ENCODE results near the gene MLF1. TPM values are rescaled to one million over a fixed set of nuclear protein-coding genes. Genes with fewer than 3 reads are reported as not detected.

Gene MLF1
- total and polyA plus RNA-seq, 2 of the 4 experiments (the other 2 are of a cell fraction) = 4.7 to 5.2 TPM

DNA sequence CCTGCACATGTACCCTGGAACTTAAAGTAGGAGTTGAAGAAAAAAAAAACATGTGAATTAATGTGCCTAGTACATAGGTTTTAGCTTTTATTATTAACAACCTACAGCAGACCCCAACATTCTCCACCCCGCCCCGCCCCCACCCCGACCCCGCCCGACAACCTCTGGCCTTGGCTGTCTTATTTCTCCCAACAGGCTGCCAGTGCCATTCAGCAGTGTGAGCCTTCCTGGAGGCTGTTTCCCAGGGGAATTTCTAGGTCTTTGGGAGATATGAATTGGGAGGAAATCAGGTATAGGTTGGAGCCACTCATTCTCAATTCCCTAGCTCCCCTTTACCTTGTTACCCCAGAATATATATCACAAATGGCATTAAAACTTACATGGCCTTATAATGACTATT lies 8.3 kb upstream of the MLF1 start:
- H3K18ac ChIP-seq (ENCODE audit: low read depth, low read length) = no peak overlapping the region
- H3K4me2 ChIP-seq (ENCODE audit: low read depth, low read length) = no peak overlapping the region
- H2BK20ac ChIP-seq (ENCODE audit: low read depth, low read length) = no peak overlapping the region
- no peaks in the 10 kb centered on the region for H3K9me1 ChIP-seq (ENCODE audit: insufficient read depth, low read length)
- no peak overlapping the region for H4K91ac ChIP-seq (ENCODE audit: insufficient read depth, low read depth, low read length)
- no peak overlapping the region for H2AK9ac ChIP-seq (replicated peaks; ENCODE audit: low read depth, low read length, poor library complexity)
- ATAC-seq (ENCODE audit: low read depth) (no peak), DNase-seq (no peak)
- H2BK5ac ChIP-seq (ENCODE audit: low read depth, low read length, poor library complexity, severe bottlenecking) = no peak overlapping the region
- no peaks in the 10 kb centered on the region for H3K9me3 ChIP-seq (ENCODE audit: control insufficient read depth, insufficient read depth, low read length)
- H3K4me3 ChIP-seq (ENCODE audit: insufficient read depth, low read depth, low read length) = no peak overlapping the region
- no peaks in the 10 kb centered on the region for H3K27me3 ChIP-seq (ENCODE audit: control insufficient read depth, insufficient read depth, low read length)
- no peak overlapping the region for H3K23ac ChIP-seq (ENCODE audit: low read depth, low read length)
- no peaks in the 10 kb centered on the region for H4K20me1 ChIP-seq (ENCODE audit: insufficient read depth, low read length)
- no peak overlapping the region for H4K5ac ChIP-seq (ENCODE audit: low read depth, low read length)
- POLR2A ChIA-PET (ENCODE audit: unreplicated experiment) = no interaction called here
- H3K79me1 ChIP-seq (ENCODE audit: low read depth in 1 of 2, low read length in 2 of 2) = no peaks in the 10 kb centered on the region
- H3K4ac ChIP-seq (ENCODE audit: low read depth, low read length) = no peak overlapping the region
- H3K36me3 ChIP-seq (ENCODE audit: control insufficient read depth, insufficient read depth, low read length) = no peaks in the 10 kb centered on the region
- H4K8ac ChIP-seq (ENCODE audit: low read depth in 2 of 2, low read length in 2 of 2) = no peak overlapping the region
- no peak overlapping the region for H3K27ac ChIP-seq (ENCODE audit: insufficient read depth, low read length)
- H2AFZ ChIP-seq (replicated peaks; ENCODE audit: low read length, poor library complexity) = no peak overlapping the region
- no peak overlapping the region for H3K9ac ChIP-seq (ENCODE audit: low read depth, low read length)
- no peak overlapping the region for H2BK120ac ChIP-seq (ENCODE audit: low read depth, low read length)
- no TSS peak for BruUV-seq (replicated peaks)
- dilution Hi-C loops (cut with HindIII; ENCODE audit: low sequenced_read_pairs, unreplicated experiment) (no loop called here), intact Hi-C loops (cut with micrococcal nuclease) (no loop called here), in situ Hi-C loops (cut with MboI; ENCODE audit: low sequenced_read_pairs) (no loop called here)
- no peak overlapping the region for H3K56ac ChIP-seq (ENCODE audit: extremely low read depth, insufficient read depth, low read length)
- H2AK5ac ChIP-seq (ENCODE audit: low read depth, low read length) = no peak overlapping the region
- 0 out of 2 replicates have a peak, but pooled peaks cover 2% of the 10 kb centered on the region for H3K4me1 ChIP-seq (ENCODE audit: control insufficient read depth, insufficient read depth, low read length)
- CTCF ChIA-PET = interaction anchor here (0.6 kb wide), 1 partner anchor 9 kb away, joined by 3 read pairs; no protein-coding TSS in a partner anchor
- H3K14ac ChIP-seq (replicated peaks; ENCODE audit: low read depth, low read length) = no peak overlapping the region
- WGBS, 2 experiments (ENCODE audit: extremely low coverage in 2 of 2, insufficient read length in 1 of 2) = no CpG with 5 or more reads among the region's 5 CpGs
- no peak overlapping the region for H2BK15ac ChIP-seq (ENCODE audit: low read depth, low read length)
- no peak for TF ChIP-seq NFE2L2 (IDR thresholded peaks at IDR 0.05; ENCODE audit: low read depth, low read length)
- TF ChIP-seq MAZ (IDR thresholded peaks at IDR 0.05; ENCODE audit: borderline replicate concordance, low read depth, low read length) = no peak
- no peak for TF ChIP-seq BHLHE40 (IDR thresholded peaks at IDR 0.05; ENCODE audit: low read depth, low read length)
- TF ChIP-seq RCOR1 (IDR thresholded peaks at IDR 0.05; ENCODE audit: insufficient replicate concordance, low read length) = no peak
- TF ChIP-seq CHD1 (IDR thresholded peaks at IDR 0.05; ENCODE audit: low read depth, low read length) = no peak
- no peak for TF ChIP-seq CTCF (conservative IDR thresholded peaks at IDR 0.05; ENCODE audit: low read depth, low read length)
